Amniotic stem cell (primary cell): Measurements from ENCODE around the gene RCOR1.
"Not testable (repeated sequence)": the region's sequence is repeated elsewhere in the genome, so short reads cannot be mapped to it uniquely, and the experiment has no call there.

Source experiments
- DNase-seq: peaks from one replicate; lab custom pipeline; 2025; lab: John Stamatoyannopoulos, UW

RCOR1 gene

GRCh38 chr14:102593061-102593824, 794 bp downstream of the RCOR1 start:
- peak; percentile 40 for DNase-seq

- no peak for DNase-seq
Observed at GRCh38 chr14:102593825-102594137, 1.3 kb downstream of the RCOR1 start.

GRCh38 chr14:102594514-102595175, 2.2 kb downstream of the RCOR1 start:
- DNase-seq = peak; percentile 47

GRCh38 chr14:102601378-102601925, 9.0 kb downstream of the RCOR1 start:
- no peak for DNase-seq

GRCh38 chr14:102602421-102603292, 10.2 kb downstream of the RCOR1 start:
- DNase-seq = no peak

- no peak for DNase-seq
Observed at GRCh38 chr14:102603293-102603907, 11.0 kb downstream of the RCOR1 start.

- DNase-seq = no peak
Observed at GRCh38 chr14:102604183-102604582, 11.7 kb downstream of the RCOR1 start.

- DNase-seq = no peak
Observed at GRCh38 chr14:102605029-102605428, 12.6 kb downstream of the RCOR1 start.

- DNase-seq = no peak
Observed at GRCh38 chr14:102606296-102606695, 13.8 kb downstream of the RCOR1 start.

- no peak for DNase-seq
Observed at GRCh38 chr14:102608064-102608446, 15.6 kb downstream of the RCOR1 start.

GRCh38 chr14:102610968-102611811, 18.7 kb downstream of the RCOR1 start:
- DNase-seq = no peak

GRCh38 chr14:102616318-102616717, 23.9 kb downstream of the RCOR1 start:
- no peak for DNase-seq

- DNase-seq = no peak
Observed at GRCh38 chr14:102616799-102617198, 24.4 kb downstream of the RCOR1 start.

GRCh38 chr14:102619012-102619411, 26.6 kb downstream of the RCOR1 start:
- DNase-seq = not testable (repeated sequence)

- peak; percentile 8 for DNase-seq
Observed at GRCh38 chr14:102620413-102620812, 28.0 kb downstream of the RCOR1 start.

- no peak for DNase-seq
Observed at GRCh38 chr14:102622262-102622885, 29.9 kb downstream of the RCOR1 start.

GRCh38 chr14:102624666-102625065, 32.2 kb downstream of the RCOR1 start:
- DNase-seq = no peak

GRCh38 chr14:102625564-102626296, 33.3 kb downstream of the RCOR1 start:
- DNase-seq = no peak

GRCh38 chr14:102626530-102626929, 34.1 kb downstream of the RCOR1 start:
- no peak for DNase-seq

- DNase-seq = no peak
Observed at GRCh38 chr14:102629011-102629444, 36.6 kb downstream of the RCOR1 start.
